DMS 273 (cell line): ENCODE data around the gene LTB4R2.
"Not testable (repeated sequence)": the region's sequence is repeated elsewhere in the genome, so short reads cannot be mapped to it uniquely, and the experiment has no call there.

ENCODE experiments used
- DNase-seq: peaks from one replicate; lab custom pipeline; 2025; ENCODE audit not compliant: unreplicated experiment; lab: John Stamatoyannopoulos, UW

The LTB4R2 gene

DNA sequence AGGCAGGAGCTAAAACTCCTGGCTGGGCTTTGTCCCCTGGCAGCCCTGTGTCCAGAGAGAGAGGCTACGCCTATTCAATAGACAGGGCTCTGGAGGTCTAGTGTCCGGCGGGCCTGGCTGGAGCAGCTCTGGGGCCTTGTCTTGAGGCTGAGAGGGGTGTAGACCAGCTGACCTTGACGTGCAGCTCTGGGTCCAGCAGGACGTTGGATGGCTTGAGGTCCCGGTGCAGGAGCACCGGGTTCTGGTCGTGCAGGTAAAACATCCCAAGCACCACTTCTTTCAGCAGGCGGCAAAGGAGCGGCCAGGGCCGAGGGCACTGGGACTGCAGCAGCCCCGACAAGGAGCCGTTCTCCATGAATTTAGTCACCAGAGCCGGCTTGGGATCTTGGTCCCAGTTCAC lies 28.9 kb downstream of the LTB4R2 start:
- DNase-seq: no peak

- DNase-seq: no peak
Observed at GRCh38 chr14:24339284-24340151, 29.6 kb downstream of the LTB4R2 start, which contains the start of gene RIPK3. TSS of gene RIPK3 (minus strand) at chr14:24339991. CDS start at chr14:24339826, 165 bp downstream.

GRCh38 chr14:24340606-24341005 lies 30.7 kb downstream of the LTB4R2 start:
- no peak for DNase-seq

DNA sequence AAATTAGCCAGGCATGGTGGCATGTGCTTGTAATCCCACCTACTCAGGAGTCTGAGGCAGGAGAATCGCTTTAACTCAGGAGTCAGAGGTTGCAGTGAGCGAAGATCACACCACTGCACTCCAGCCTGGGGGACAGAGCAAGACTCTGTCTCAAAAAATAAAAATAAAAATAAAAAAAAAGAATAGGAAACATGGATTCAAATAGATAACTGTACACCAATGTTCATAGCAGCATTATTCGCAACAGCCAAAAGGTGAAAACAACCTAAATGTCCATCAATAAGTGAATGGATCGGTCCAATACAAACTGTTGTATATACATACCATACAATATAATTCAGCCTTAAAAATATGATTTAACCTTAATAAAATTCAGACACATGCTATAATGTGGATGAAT lies 32.9 kb downstream of the LTB4R2 start:
- DNase-seq: no peak

DNA sequence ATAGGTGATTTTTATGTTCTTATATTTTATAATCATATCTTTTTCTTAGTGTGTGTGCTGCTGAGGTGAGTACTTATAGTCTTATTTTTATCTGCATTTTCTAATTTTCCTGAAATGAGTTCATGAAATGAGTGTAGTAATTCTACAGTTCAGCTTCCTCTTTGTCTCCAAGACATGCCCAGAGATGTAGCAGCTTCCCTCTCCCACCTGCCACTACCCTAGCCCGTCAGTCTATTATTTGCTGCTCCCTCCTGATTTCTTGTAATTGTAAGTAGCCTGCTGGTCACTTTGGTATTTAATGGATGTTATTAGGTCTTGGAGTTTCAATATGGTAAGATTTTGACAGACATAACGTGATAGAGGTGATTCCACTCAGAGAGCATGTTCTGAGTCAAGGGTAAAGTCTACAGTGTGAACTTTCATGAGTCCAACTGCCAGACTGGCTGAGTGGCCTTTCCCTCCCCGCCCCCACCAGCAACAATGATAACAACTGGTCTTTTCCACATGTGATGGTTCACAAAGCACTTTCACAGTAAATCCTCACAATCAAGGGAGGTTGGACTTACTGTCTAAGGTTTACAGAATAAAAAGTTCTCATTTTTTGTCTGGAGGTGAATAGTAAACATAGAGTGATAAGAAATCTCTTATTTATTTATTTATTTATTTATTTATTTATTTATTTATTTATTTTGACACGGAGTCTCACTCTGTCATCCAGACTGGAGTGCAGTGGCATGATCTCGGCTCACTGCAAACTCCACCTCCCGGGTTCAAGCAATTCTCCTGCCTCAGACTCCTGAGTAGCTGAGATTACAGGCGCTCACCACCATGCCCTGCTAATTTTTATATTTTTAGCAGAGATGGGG lies 34.1 kb downstream of the LTB4R2 start:
- DNase-seq: no peak

DNA sequence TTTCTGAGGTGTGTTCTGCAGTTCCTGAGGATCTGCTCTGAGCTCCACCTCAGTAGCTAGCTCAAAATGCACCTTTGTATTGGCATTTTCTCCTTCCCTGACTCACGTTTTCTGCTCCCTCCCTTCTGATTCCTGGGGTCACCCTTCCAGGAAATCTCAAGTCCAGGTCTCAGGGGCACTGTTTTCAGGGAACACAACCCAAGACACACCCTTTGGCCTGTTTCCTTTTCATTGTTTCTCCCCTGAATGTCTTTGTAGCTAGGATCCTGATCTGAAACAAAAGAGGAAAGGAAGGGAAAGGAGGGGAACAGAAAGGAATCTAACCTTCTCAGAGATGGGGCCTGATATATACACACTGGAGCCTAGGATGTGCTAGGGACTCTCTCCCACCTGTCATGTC lies 37.2 kb downstream of the LTB4R2 start:
- no peak for DNase-seq

- DNase-seq: no peak
Observed at GRCh38 chr14:24348186-24348585, 38.2 kb downstream of the LTB4R2 start.

GRCh38 chr14:24349742-24350141 lies 39.8 kb downstream of the LTB4R2 start:
- DNase-seq: no peak

DNA sequence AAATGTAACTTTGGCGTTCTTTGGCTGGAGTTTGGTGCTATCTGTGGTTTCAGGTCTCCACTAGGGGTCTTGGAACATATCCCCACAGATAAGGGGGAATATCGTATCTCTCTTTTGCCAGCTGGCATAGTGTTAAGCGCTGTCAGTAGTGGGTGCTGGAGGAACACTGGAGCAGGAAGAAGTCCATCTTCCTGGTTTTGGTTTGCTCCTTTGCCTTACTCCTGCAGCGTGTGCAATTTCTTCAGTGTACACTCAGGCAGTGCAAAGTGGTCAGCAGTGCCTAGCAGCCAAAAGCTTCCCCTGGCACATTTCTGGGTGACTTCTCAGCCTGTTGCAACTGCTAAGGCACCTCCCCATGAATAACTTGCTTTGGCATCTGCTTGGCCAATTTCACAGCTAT lies 41.6 kb downstream of the LTB4R2 start:
- DNase-seq: peak; percentile 74

DNA sequence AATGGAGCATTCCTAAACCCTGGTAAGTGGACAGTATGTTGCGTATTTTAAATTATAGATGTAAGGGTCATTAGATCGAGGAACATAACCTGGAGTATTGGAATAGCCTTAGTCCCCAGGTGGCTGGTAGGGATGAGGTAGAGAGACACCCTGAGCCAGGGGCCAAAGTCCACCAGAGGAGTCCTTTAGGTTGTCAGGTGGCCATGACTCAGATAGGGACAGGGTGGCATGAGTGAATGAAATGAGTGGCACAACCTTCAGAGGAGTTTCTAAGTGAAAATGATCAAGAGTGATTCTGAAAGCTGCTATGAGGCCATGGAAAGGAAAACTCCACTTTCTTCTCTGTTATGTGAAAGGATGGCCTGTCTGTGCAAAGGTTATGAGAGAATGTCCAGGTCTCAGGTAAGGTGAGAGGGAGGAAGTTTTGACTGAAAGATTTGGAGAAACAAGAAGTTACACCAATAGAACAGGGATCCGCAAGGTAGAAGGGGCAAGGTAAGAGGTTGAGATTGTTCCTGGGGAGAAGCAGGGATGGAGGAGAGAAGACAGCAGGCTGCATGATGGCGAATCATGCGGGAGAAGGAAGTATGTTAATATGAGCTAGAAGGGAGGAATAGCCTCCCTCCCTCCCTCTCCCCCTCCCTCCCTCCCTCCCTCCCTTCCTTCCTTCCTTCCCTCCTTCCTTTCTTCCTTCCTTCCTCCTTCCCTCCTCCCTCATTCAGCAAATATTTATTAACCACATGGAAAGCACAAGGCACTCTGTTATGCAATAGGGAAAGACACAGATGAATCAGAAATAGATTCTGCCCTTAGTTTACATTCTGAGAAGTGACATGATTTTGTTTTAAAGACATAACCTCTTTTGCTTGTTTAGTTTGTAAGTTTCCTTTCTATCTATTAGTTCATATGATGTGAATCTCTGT lies 43.9 kb downstream of the LTB4R2 start:
- no peak for DNase-seq

DNA sequence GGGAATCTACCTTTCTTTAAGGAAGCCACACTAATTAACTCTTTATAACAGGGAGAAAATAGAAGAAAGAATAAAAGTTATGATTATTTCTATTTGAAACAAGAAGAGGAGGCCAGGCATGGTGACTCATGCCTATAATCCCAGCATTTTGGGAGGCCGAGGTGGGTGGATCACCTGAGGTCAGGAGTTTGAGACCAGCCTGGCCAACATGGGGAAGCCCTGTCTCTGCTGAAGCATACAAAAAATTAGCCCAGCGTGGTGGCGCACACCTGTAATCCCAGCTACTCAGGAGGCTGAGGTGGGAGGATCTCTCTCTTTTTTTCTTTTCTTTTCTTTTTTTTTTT lies 44.5 kb downstream of the LTB4R2 start:
- not testable (repeated sequence) for DNase-seq

DNA sequence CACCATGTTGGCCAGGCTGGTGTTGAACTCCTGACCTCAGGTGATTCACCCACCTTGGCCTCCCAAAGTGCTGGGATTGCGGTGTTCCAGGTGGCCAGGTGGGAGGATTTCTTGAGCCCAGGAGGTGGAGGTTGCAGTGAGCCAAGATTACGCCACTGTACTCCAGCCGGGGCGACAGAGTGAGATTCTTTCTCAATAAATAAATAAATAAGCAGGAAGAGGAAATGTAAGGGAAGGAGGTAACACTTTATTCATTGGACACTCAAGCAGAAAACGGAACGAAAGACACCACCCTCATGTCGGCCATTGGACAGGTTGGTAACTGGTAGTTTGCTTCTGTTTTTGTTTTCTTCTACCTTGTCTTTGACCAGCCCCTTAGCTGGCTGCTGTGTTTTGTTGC lies 45.1 kb downstream of the LTB4R2 start:
- no peak for DNase-seq

DNA sequence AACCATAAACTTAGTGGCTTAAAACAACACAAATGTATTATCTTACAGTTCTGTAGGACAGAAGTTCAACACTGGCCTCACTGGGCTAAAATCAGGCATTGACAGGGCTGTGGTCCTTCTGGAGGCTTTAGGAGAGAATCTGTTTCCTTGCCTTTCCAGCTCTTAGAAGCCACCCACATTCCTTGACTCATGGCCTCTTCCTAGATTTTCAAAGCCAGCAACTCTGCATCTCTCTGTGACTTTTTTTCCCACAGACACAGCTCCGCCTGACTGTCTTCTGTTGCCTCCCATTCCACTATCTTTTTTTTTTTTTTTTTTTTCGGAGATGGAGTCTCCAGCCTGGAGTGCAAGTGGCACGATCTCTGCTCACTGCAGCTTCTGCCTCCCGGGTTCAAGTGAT lies 46.3 kb downstream of the LTB4R2 start:
- DNase-seq: no peak

- no peak for DNase-seq
Observed at GRCh38 chr14:24360281-24360680, 50.3 kb downstream of the LTB4R2 start.

- no peak for DNase-seq
Observed at GRCh38 chr14:24361326-24361725, 51.4 kb downstream of the LTB4R2 start.
